ENCODE measurements around the gene CD276.
"Not testable (repeated sequence)": the region's sequence is repeated elsewhere in the genome, so short reads cannot be mapped to it uniquely, and the experiment has no call there.

Gene CD276

DNA sequence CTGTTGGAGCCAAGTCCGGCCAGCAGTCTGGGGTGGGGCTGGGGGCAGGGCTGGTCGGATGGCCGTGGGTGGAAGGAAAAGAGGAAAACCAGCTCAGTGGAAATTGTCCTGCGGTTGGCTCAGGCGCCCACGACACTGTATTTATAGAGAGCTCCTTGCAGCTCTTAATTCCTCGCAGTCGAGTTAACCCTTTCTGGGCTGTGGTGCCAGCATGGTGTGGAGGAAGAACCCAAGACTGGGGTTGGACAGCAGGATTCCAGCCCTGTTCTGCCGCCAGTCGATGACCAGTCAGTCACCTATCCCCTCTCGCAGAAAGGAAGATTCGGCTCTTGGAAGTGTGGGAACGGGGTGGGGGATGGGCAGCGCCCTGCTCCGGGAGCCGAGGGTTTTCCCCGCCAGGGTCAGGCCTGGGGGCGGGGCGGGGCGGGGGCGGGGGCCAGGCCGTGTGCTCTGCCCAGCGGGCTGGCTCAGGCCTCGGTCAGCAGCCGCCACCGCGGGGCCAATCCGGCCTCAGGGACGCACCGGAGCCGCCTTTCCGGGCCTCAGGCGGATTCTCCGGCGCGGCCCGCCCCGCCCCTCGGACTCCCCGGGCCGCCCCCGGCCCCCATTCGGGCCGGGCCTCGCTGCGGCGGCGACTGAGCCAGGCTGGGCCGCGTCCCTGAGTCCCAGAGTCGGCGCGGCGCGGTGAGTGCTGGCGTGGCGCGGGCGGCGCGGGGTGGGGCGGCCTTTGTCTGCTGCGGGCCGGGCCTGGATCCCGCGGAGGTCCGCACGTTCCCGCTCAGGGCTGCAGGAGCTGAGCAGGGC lies at the start of gene CD276:
Gene CD276 (plus strand): TSS at position 607 of the 804 bp plus-strand sequence. CDS start 15,257 bp downstream, outside the sequence.
- Histone ChIP-seq H4K20me1 (ENCODE audit: low read depth, low read length) (no peaks in the 10 kb centered on the region), H3K9me3 (ENCODE audit: insufficient read depth, low read length) (no peaks in the 10 kb centered on the region), H3K27me3 (ENCODE audit: low read length) (no peaks in the 10 kb centered on the region), H3K36me3 (ENCODE audit: low read length) (no peaks in the 10 kb centered on the region), H3K4me2 (ENCODE audit: low read depth, low read length, poor library complexity, severe bottlenecking) (no peak within 1 kb of the TSS), H3K4me3 (ENCODE audit: insufficient read depth, low read length, poor library complexity, severe bottlenecking) (no peak within 1 kb of the TSS), H3F3A (ENCODE audit: insufficient read depth) (no peaks in the 10 kb centered on the region), H3K79me2 (ENCODE audit: insufficient read depth, low read length) (no peaks in the 10 kb centered on the region), H3K27ac (ENCODE audit: low read depth, low read length) (no peak within 1 kb of the TSS), H2AFZ (ENCODE audit: low read depth, low read length, severe bottlenecking) (no peak within 1 kb of the TSS), H3K9ac (ENCODE audit: low read length) (no peak within 1 kb of the TSS), H3K9me2 (replicated peaks; ENCODE audit: insufficient read depth, low read length) (no peaks in the 10 kb centered on the region)
- TF ChIP-seq, protein P1, sequence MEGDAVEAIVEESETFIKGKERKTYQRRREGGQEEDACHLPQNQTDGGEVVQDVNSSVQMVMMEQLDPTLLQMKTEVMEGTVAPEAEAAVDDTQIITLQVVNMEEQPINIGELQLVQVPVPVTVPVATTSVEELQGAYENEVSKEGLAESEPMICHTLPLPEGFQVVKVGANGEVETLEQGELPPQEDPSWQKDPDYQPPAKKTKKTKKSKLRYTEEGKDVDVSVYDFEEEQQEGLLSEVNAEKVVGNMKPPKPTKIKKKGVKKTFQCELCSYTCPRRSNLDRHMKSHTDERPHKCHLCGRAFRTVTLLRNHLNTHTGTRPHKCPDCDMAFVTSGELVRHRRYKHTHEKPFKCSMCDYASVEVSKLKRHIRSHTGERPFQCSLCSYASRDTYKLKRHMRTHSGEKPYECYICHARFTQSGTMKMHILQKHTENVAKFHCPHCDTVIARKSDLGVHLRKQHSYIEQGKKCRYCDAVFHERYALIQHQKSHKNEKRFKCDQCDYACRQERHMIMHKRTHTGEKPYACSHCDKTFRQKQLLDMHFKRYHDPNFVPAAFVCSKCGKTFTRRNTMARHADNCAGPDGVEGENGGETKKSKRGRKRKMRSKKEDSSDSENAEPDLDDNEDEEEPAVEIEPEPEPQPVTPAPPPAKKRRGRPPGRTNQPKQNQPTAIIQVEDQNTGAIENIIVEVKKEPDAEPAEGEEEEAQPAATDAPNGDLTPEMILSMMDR (IDR thresholded peaks at IDR 0.05; ENCODE audit: insufficient read depth, low read length, poor library complexity, severe bottlenecking), result no peak
- TF ChIP-seq EZH2phosphoT487 (conservative IDR thresholded peaks at IDR 0.05; ENCODE audit: low read length), result no peak

DNA sequence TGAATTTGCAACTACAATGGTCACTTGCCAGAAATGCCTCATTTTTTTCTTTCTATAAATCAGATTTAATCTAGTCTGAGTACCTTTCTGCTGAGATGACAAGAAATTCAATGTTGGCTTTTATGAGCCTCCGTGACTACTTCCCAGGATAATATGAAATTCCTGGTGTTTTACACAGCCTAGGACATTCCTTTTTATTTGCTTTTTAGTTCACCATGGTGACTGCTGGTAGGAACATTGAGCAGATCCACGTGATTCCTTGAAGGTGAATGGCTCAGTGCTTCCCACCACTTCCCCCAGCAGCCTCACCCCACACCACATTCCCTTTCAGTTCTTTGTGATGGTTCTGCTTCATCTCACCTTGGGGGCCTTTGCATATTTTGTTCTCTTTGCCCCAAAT lies 46.7 kb upstream of the CD276 start:
- no peaks in the 10 kb centered on the region for H4K20me1 ChIP-seq (ENCODE audit: low read depth, low read length)
- H3K4me3 ChIP-seq (ENCODE audit: insufficient read depth, low read length, poor library complexity, severe bottlenecking), result no peak overlapping the region
- H3K9me2 ChIP-seq (replicated peaks; ENCODE audit: insufficient read depth, low read length), result no peaks in the 10 kb centered on the region
- no peaks in the 10 kb centered on the region for H3K36me3 ChIP-seq (ENCODE audit: low read length)
- H3K27me3 ChIP-seq (ENCODE audit: low read length), result no peaks in the 10 kb centered on the region
- no peak overlapping the region for H2AFZ ChIP-seq (ENCODE audit: low read depth, low read length, severe bottlenecking)
- H3K9me3 ChIP-seq (ENCODE audit: insufficient read depth, low read length), result no peaks in the 10 kb centered on the region
- no peak overlapping the region for H3K27ac ChIP-seq (ENCODE audit: low read depth, low read length)
- peaks cover 4% of the 10 kb centered on the region for H3K79me2 ChIP-seq (ENCODE audit: insufficient read depth, low read length)
- TF ChIP-seq EZH2phosphoT487 (conservative IDR thresholded peaks at IDR 0.05; ENCODE audit: low read length), result no peak
- TF ChIP-seq, protein P1 (IDR thresholded peaks at IDR 0.05; ENCODE audit: insufficient read depth, low read length, poor library complexity, severe bottlenecking), result no peak
- H3F3A ChIP-seq (ENCODE audit: insufficient read depth), result no peaks in the 10 kb centered on the region
- no peak overlapping the region for H3K4me2 ChIP-seq (ENCODE audit: low read depth, low read length, poor library complexity, severe bottlenecking)
- H3K9ac ChIP-seq (ENCODE audit: low read length), result no peak overlapping the region

DNA sequence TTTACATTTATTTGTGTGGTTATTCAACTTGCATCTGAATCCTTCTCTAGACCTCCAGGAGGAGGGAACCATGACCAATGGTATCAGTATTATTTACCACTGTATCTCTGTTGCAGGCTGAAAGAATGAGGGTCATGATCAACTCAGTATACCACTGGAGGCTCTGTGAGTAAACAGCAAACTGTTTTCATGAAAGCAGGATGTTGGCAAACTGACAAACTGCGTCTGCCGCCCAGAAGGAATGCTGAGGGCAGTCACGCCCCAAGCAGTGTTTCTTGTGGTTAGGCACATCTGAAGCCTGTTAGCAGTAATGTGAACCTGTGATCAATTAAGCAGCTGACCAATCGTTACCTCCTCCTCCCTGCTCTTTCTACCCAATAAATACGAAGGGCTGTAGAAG lies 44.7 kb upstream of the CD276 start:
- not testable (repeated sequence) for H3K4me2 ChIP-seq (ENCODE audit: low read depth, low read length, poor library complexity, severe bottlenecking)

DNA sequence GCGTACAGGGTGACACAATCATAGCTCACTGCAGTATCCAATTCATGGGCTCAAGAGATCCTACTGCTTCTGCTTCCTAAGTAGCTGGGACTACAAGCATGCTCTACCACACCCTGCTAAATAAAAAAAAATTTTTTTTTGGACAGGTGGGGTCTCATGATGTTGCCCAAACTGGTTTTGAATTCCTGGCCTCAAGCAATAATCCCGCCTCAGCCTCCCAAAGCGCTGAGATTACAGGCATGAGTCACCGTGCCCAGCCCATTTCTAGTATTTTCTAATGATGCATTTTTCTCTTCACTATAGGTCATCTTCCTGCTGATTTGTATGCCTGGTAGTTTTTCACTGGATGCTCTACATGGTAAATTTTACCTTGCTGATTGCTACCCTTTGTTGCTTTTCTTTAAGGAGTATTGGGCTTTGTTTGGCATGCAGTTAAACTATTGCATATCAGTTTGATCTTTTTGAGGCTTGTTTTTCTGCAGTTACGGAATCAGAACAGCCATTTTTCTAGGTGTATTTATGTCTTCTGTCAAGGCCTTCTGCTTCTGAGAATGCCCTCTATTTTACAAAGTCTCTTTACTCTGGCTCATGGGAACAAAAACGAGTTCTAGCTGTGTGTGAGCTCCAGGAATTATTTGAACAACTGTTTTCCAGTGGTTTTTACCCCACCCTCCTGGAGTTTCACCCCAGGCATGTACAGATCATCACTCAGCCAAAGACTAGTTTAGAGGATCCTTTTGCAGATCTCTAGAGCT lies 36.7 kb upstream of the CD276 start:
- H3K27me3 ChIP-seq (ENCODE audit: low read length), result no peaks in the 10 kb centered on the region
- no peaks in the 10 kb centered on the region for H3K36me3 ChIP-seq (ENCODE audit: low read length)
- no peak overlapping the region for H3K4me3 ChIP-seq (ENCODE audit: insufficient read depth, low read length, poor library complexity, severe bottlenecking)
- H3K4me2 ChIP-seq (ENCODE audit: low read depth, low read length, poor library complexity, severe bottlenecking), result no peak overlapping the region
- H2AFZ ChIP-seq (ENCODE audit: low read depth, low read length, severe bottlenecking), result no peak overlapping the region
- H3F3A ChIP-seq (ENCODE audit: insufficient read depth), result no peaks in the 10 kb centered on the region
- no peaks in the 10 kb centered on the region for H4K20me1 ChIP-seq (ENCODE audit: low read depth, low read length)
- no peak overlapping the region for H3K9ac ChIP-seq (ENCODE audit: low read length)
- no peaks in the 10 kb centered on the region for H3K79me2 ChIP-seq (ENCODE audit: insufficient read depth, low read length)
- no peak overlapping the region for H3K27ac ChIP-seq (ENCODE audit: low read depth, low read length)
- no peaks in the 10 kb centered on the region for H3K9me3 ChIP-seq (ENCODE audit: insufficient read depth, low read length)
- no peaks in the 10 kb centered on the region for H3K9me2 ChIP-seq (replicated peaks; ENCODE audit: insufficient read depth, low read length)
- TF ChIP-seq EZH2phosphoT487 (conservative IDR thresholded peaks at IDR 0.05; ENCODE audit: low read length), result no peak
- TF ChIP-seq, protein P1 (IDR thresholded peaks at IDR 0.05; ENCODE audit: insufficient read depth, low read length, poor library complexity, severe bottlenecking), result no peak

More for the DNA sequence above, 44.7 kb upstream of the CD276 start:
- not testable (repeated sequence) for H3K9ac ChIP-seq (ENCODE audit: low read length); H3K27ac ChIP-seq (ENCODE audit: low read depth, low read length); H3K27me3 ChIP-seq (ENCODE audit: low read length); H3F3A ChIP-seq (ENCODE audit: insufficient read depth); H3K4me3 ChIP-seq (ENCODE audit: insufficient read depth, low read length, poor library complexity, severe bottlenecking); H3K9me2 ChIP-seq (replicated peaks; ENCODE audit: insufficient read depth, low read length); H4K20me1 ChIP-seq (ENCODE audit: low read depth, low read length); H3K36me3 ChIP-seq (ENCODE audit: low read length); H2AFZ ChIP-seq (ENCODE audit: low read depth, low read length, severe bottlenecking); H3K79me2 ChIP-seq (ENCODE audit: insufficient read depth, low read length); H3K9me3 ChIP-seq (ENCODE audit: insufficient read depth, low read length)

Measured in SU-DHL-6 (cell line).